Body of pancreas (tissue), 4 donors: ENCODE results near the gene ANKRD12.

Source experiments
- CTCF ChIP-seq, 7 experiments: fragments of 450-650 bp in 4 of 7; fragments of 200-600 bp in 3 of 7; sonication (generic) in 3 of 7; IDR thresholded peaks; one replicate each; pipeline ENCODE4 v1.5.1; 2016 to 2019; ENCODE audit warnings: antibody characterized with exemption in 7 of 7
- POLR2A ChIP-seq, 3 donors: fragments of 450-650 bp; IDR thresholded peaks; one replicate each; pipeline ENCODE4 v1.6.1; 2016; ENCODE audit warnings: antibody characterized with exemption in 3 of 3, mild to moderate bottlenecking in 2 of 3

GRCh38 chr18:9182852-9183399 lies 46.3 kb downstream of the ANKRD12 start:
- no peak for TF ChIP-seq CTCF (IDR thresholded peaks at IDR 0.05)
- TF ChIP-seq POLR2A (IDR thresholded peaks at IDR 0.05) = no peak
